B cell (primary cell): ENCODE results near the gene CSMD2. TPM values are rescaled to one million over a fixed set of nuclear protein-coding genes. Genes with fewer than 3 reads are reported as not detected.

Source experiments
- ATAC-seq: fragments of 200-7000 bp; cut with Tn5 transposase; one replicate; pipeline ENCODE4 v1.10.0; 2021; ENCODE audit warnings: low read depth, mild to moderate bottlenecking, moderate number of reproducible peaks, moderate library complexity
- CTCF ChIA-PET: fragments of 350-600 bp; sonication (Branson Sonifier 250); formaldehyde crosslinking; loops from one replicate; lab custom pipeline; 2021; ENCODE audit warnings: antibody characterized with exemption, inconsistent platforms; lab: Charles Lee
- POLR2A ChIA-PET: fragments of 350-600 bp; sonication (Branson Sonifier 250); formaldehyde crosslinking; loops from one replicate; lab custom pipeline; 2021; ENCODE audit warnings: antibody characterized with exemption; lab: Charles Lee
- DNase-seq: peaks from one replicate; pipeline ENCODE4 v3.0.0; 2013
- H2AFZ ChIP-seq: 2 replicates; pipeline ENCODE4 v1.6.1; 2012; ENCODE audit warnings: mild to moderate bottlenecking, low read depth, low read length; ENCODE audit not compliant: insufficient read depth, poor library complexity, severe bottlenecking
- H3K27ac ChIP-seq, 2 donors: 1 replicate in 1 of 2; 2 replicates in 1 of 2; pipeline ENCODE4 v1.5.1; 2012 to 2013; ENCODE audit warnings: low read length in 2 of 2, mild to moderate bottlenecking in 2 of 2, moderate library complexity in 1 of 2
- H3K27me3 ChIP-seq, 4 experiments: fragments of 200-600 bp in 1 of 4; sonication (generic) in 1 of 4; replicated peaks in 1 of 4; 1 replicate in 2 of 4; 2 replicates in 2 of 4; pipeline versions ENCODE4 v1.6.1 to v1.7.0; 2013 to 2016; ENCODE audit warnings: low read length in 3 of 4, mild to moderate bottlenecking in 2 of 4, mixed read lengths in 1 of 4, moderate library complexity in 1 of 4; ENCODE audit not compliant: insufficient read depth in 4 of 4, control insufficient read depth in 3 of 4; ENCODE audit errors: control extremely low read depth in 1 of 4
- H3K36me3 ChIP-seq, 2 experiments: replicated peaks in 1 of 2; 1 replicate in 1 of 2; 2 replicates in 1 of 2; pipeline versions ENCODE4 v1.6.1 to v1.7.1; 2013; ENCODE audit warnings: low read length in 1 of 2; ENCODE audit not compliant: insufficient read depth in 2 of 2, control insufficient read depth in 1 of 2; ENCODE audit errors: control extremely low read depth in 1 of 2, extremely low read depth in 1 of 2
- H3K4me1 ChIP-seq, 2 donors: fragments of 200-600 bp in 1 of 2; sonication (generic) in 1 of 2; 1 replicate in 1 of 2; 2 replicates in 1 of 2; pipeline versions ENCODE4 v1.5.1 to v1.6.1; 2013 to 2017; ENCODE audit warnings: low read length in 2 of 2; ENCODE audit not compliant: control insufficient read depth in 2 of 2, insufficient read depth in 2 of 2
- H3K4me2 ChIP-seq: replicated peaks from 2 replicates; pipeline ENCODE3; 2012; ENCODE audit warnings: mild to moderate bottlenecking, low read depth, low read length; ENCODE audit not compliant: poor library complexity, severe bottlenecking
- H3K4me3 ChIP-seq, 5 experiments: fragments of 200-600 bp in 1 of 5; sonication (generic) in 1 of 5; 1 replicate in 3 of 5; 2 replicates in 2 of 5; pipeline versions ENCODE4 v1.5.1 to v1.7.0; 2011 to 2016; ENCODE audit warnings: low read length in 4 of 5, mild to moderate bottlenecking in 4 of 5, low read depth in 2 of 5, control low read depth in 1 of 5, moderate library complexity in 1 of 5; ENCODE audit not compliant: insufficient read depth in 1 of 5; ENCODE audit errors: control extremely low read depth in 1 of 5, extremely low read depth in 1 of 5
- H3K79me2 ChIP-seq: fragments of 200-600 bp; sonication (generic); one replicate; pipeline ENCODE4 v1.6.0; 2016; ENCODE audit warnings: low read length; ENCODE audit not compliant: control insufficient read depth, insufficient read depth
- H3K9ac ChIP-seq: fragments of 200-600 bp; sonication (generic); 2 replicates; pipeline ENCODE4 v1.6.1; 2017; ENCODE audit warnings: mild to moderate bottlenecking, low read length, moderate library complexity
- H3K9me3 ChIP-seq, 3 donors: one replicate each; pipeline versions ENCODE4 v1.6.1 to v1.7.1; 2013; ENCODE audit warnings: low read length in 2 of 3; ENCODE audit not compliant: control insufficient read depth in 2 of 3, insufficient read depth in 1 of 3; ENCODE audit errors: control extremely low read depth in 1 of 3
- H4K20me1 ChIP-seq: 2 replicates; pipeline ENCODE4 v1.6.0; 2012; ENCODE audit warnings: mild to moderate bottlenecking, low read length; ENCODE audit not compliant: insufficient read depth, control insufficient read depth, poor library complexity, severe bottlenecking
- H3K27ac Mint-ChIP-seq: one replicate; pipeline ENCODE4 v1.8.0; 2021; ENCODE audit warnings: mixed read lengths
- H3K27me3 Mint-ChIP-seq: one replicate; pipeline ENCODE4 v1.8.0; 2021; ENCODE audit warnings: mixed read lengths
- H3K4me1 Mint-ChIP-seq: one replicate; pipeline ENCODE4 v1.8.0; 2021; ENCODE audit warnings: mixed read lengths
- H3K4me3 Mint-ChIP-seq: one replicate; pipeline ENCODE4 v1.8.0; 2021; ENCODE audit warnings: mixed read lengths
- H3K9me3 Mint-ChIP-seq: one replicate; pipeline ENCODE4 v1.8.0; 2022; ENCODE audit warnings: mixed read lengths; ENCODE audit not compliant: insufficient read depth
- CTCF ChIP-seq: fragments of 200-600 bp; IDR thresholded peaks from one replicate; pipeline ENCODE4 v1.8.0; 2022; ENCODE audit warnings: antibody characterized with exemption, mild to moderate bottlenecking
- EZH2 ChIP-seq: IDR thresholded peaks from 2 replicates; pipeline ENCODE4 v1.6.1; 2012; ENCODE audit warnings: borderline replicate concordance, low read depth, mild to moderate bottlenecking, moderate library complexity, low read length; ENCODE audit not compliant: insufficient read depth, poor library complexity, severe bottlenecking
- WGBS: methylation state at CpG from one replicate; pipeline ENCODE4 v1.1.5; 2013; ENCODE audit warnings: missing lambda C conversion rate; ENCODE audit not compliant: insufficient coverage; 5-methylcytosine and 5-hydroxymethylcytosine counted together
- intact Hi-C: fragments of 100-400 bp; cut with micrococcal nuclease; formaldehyde crosslinking; loops from one replicate; pipeline ENCODE4 v1.10.0; 2022
- polyA plus RNA-seq: library from polyadenylated mRNA; depleted of rRNA; stranded (reverse); fragments of >200 nt; gene quantifications from 2 replicates; pipeline ENCODE4 v1.2.3, GENCODE V29; 2012
- total RNA-seq, 2 donors: library from RNA; stranded (reverse); fragments of 120-200 nt in 1 of 2; gene quantifications; 1 replicate in 1 of 2; 2 replicates in 1 of 2; pipeline versions ENCODE4 v1.2.3 to v1.2.4, GENCODE V29; 2013 to 2022

CSMD2 gene
- total and polyA plus RNA-seq, 2 donors (not counting 1 experiment from before 2014, with no cell fraction given), result not detected

GRCh38 chr1:33972676-33973395 is 192.2 kb downstream of the CSMD2 start:
- no peaks in the 10 kb centered on the region for H3K9me3 ChIP-seq
- H3K27ac Mint-ChIP-seq, result no peak overlapping the region
- no peaks in the 10 kb centered on the region for H3K9me3 Mint-ChIP-seq
- H3K4me1 ChIP-seq, result no peaks in the 10 kb centered on the region
- H3K4me3 ChIP-seq, result no peak overlapping the region
- DNase-seq, result no peak
- no peak overlapping the region for H3K27ac ChIP-seq
- ChIA-PET CTCF (interaction anchor here (0.6 kb wide), 1 partner anchor 262 kb away, joined by 3 read pairs; no protein-coding TSS in a partner anchor), POLR2A (no interaction called here)
- 75% methylated on average over 9 of the region's 10 CpGs for WGBS
- no peak overlapping the region for H3K9ac ChIP-seq
- H3K4me2 ChIP-seq, result no peak overlapping the region
- no peaks in the 10 kb centered on the region for H4K20me1 ChIP-seq
- H2AFZ ChIP-seq, result no peak overlapping the region
- intact Hi-C loops, result no loop called here
- peaks cover 10% of the 10 kb centered on the region for H3K27me3 Mint-ChIP-seq
- no peaks in the 10 kb centered on the region for H3K79me2 ChIP-seq
- no peak for ATAC-seq
- TF ChIP-seq EZH2, result no peak
- no peak for TF ChIP-seq CTCF
- no peak overlapping the region for H3K4me3 Mint-ChIP-seq
- peaks cover 0 to 4% (median 0%) of the 10 kb centered on the region in 4 experiments for H3K27me3 ChIP-seq
- H3K36me3 ChIP-seq, result no peaks in the 10 kb centered on the region
- no peaks in the 10 kb centered on the region for H3K4me1 Mint-ChIP-seq

GRCh38 chr1:33971913-33972312 is 193.1 kb downstream of the CSMD2 start:
- TF ChIP-seq EZH2, result no peak
- TF ChIP-seq CTCF, result no peak
- 83% methylated on average over 5 of the region's 7 CpGs for WGBS
- intact Hi-C loops, result no loop called here

More at GRCh38 chr1:33971913-33972312, 193.1 kb downstream of the CSMD2 start:
- H3K9me3 Mint-ChIP-seq, result no peaks in the 10 kb centered on the region
- Histone ChIP-seq H3K36me3 (no peaks in the 10 kb centered on the region), H3K27me3 (no peaks in the 10 kb centered on the region), H3K4me1 (no peaks in the 10 kb centered on the region), H2AFZ (no peak overlapping the region), H3K27ac (no peak overlapping the region), H3K79me2 (no peaks in the 10 kb centered on the region), H3K9ac (no peak overlapping the region), H3K4me3 (no peak overlapping the region), H3K9me3 (no peaks in the 10 kb centered on the region), H3K4me2 (no peak overlapping the region), H4K20me1 (no peaks in the 10 kb centered on the region)
- ChIA-PET CTCF (no interaction called here), POLR2A (no interaction called here)
- H3K4me3 Mint-ChIP-seq, result no peak overlapping the region
- ATAC-seq, result no peak
- no peak for DNase-seq
- H3K27ac Mint-ChIP-seq, result no peak overlapping the region
- H3K27me3 Mint-ChIP-seq, result peaks cover 4% of the 10 kb centered on the region
- H3K4me1 Mint-ChIP-seq, result no peaks in the 10 kb centered on the region
